CD1c-positive myeloid dendritic cell (primary cell): ENCODE measurements around the gene ZNF804B.
"Not testable (repeated sequence)": the region's sequence is repeated elsewhere in the genome, so short reads cannot be mapped to it uniquely, and the experiment has no call there.

Source experiments
- DNase-seq: peaks from one replicate; pipeline ENCODE4 v3.0.0-alpha.2; 2016; ENCODE audit errors: extremely low spot score

The ZNF804B gene

DNA sequence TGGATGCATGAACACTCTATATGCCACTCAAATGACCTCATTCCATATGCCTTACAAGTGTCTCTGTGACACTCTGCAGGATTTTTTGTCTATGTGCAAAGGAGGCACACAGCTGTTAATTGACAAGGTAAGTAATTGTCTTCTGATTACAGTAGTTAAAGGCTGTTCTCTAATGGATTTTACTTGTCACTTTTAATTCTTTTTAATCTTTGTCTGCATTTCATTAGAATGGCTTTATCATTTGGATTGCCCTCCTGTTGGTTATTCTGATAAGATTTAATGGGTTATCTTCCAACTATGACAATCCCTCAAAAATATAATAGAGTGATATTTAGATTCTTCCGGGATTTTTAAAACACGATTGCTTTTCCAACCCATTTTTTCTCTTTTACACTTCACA, 326.1 kb downstream of the ZNF804B start:
- DNase-seq: no peak

DNA sequence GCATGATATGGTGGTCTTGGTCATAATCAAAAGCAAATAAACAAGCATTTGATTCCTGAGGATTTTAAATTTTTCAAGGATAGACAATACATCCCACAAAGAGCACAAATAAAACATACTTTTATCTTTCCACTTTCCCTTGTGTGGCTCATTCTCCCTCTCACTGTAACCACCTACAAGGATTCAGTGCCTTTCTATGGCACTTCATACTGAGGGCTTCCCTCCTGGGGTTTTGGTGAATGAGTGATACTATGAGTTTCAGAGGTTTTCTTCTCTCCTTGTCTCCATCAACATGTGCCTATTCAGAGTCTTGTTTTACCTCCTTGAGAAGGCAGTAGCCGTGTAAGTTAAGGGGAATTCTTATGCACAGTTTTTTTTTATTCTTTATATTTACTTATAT, 332.1 kb downstream of the ZNF804B start:
- no peak for DNase-seq

DNA sequence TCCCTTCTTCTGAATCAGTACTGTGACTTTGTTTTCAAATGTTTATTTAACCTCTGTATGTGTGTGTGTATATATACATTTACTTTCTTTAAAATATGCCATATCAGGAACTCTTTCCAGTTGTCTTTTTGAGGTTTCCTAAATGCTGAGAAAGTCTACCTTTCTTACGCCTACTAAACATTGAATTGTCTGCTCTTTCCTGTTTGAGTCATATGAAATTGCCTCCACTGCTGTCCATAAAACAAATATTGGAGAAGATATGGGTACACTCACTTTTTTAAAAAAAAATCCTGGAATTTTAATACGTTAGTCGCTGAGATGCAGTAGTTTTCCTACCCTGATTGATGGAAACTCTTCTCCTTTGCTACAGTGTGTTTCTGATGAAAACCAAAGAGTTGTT, 334.8 kb downstream of the ZNF804B start:
- no peak for DNase-seq

DNA sequence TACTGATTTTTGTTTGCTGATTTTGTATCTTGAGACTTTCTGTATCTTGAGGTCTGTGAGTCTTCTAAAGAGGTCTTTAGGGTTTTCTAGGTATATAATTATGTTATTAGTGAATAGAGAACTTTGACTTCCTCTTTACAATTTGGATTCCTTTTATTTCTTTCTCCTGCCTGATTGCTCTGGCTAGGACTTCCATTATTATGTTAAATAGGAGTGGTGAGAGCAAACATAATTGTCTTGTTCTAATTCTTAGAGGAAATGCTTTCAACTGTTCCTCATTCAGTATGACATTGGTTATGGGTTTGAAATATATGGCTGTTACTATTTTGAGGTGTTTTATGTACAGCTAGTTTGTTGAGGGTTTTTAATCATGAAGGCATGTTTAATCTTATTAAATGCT, 344.1 kb downstream of the ZNF804B start:
- no peak for DNase-seq

DNA sequence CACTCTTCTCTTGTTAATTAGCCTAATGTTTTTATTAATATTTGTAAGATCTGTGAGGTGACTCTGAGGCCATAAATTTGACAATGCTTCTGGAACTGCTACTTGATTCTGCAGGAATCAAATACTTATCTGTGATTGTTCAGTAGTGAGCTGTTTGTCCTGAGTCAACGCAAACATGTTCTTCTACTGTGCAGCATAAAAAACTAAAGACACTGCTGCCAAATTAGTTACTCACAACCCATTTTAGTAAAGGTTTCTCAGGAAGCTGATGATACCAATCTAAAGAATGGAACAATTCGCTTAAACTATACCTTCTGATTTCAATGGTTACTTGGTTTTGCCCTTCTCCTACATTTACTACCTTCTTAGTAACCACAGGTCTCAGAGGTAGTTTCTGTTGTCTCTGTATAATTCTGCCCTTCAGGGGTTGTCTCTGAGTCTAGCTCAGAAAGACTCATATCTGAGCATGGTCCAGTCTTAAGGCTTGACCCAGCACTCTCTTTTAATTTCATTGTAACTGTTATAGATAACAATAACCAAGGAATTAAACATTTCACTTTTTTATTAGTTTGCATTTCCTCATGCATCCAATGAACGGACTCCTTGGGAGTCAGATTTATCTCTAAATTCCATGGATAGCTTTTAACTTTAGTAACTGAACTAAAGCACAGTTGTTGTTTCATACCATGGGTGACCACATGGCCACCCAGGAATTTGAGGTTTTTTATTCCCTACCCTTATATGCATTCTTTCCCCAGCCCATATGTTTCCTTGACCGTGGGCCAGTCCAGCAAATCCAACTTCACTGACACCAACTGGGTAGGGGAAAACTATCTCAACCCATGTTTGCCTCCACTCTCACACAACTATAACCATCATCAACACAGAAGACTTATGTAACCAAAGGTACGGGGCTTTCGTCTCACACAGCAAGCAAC, 345.5 kb downstream of the ZNF804B start:
- no peak for DNase-seq

DNA sequence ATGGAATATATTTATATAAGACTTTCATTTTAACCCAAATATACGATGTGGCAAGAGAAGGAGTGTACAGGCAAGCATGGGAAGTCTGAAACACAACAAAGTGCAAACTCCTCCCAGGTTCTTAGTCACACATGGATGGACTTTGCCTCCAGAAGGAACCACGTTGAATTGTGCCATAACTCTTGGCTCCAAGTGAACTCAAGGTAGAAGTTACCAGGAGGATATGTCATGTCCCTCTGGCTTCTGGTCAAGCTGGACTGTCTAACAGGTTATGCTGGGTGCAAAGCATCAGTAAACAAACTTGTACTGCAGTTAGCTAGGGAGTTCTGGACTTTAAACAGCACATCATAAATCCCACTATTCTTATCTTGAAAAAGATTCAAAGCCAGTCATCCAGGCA, 364.4 kb downstream of the ZNF804B start:
- DNase-seq: no peak

DNA sequence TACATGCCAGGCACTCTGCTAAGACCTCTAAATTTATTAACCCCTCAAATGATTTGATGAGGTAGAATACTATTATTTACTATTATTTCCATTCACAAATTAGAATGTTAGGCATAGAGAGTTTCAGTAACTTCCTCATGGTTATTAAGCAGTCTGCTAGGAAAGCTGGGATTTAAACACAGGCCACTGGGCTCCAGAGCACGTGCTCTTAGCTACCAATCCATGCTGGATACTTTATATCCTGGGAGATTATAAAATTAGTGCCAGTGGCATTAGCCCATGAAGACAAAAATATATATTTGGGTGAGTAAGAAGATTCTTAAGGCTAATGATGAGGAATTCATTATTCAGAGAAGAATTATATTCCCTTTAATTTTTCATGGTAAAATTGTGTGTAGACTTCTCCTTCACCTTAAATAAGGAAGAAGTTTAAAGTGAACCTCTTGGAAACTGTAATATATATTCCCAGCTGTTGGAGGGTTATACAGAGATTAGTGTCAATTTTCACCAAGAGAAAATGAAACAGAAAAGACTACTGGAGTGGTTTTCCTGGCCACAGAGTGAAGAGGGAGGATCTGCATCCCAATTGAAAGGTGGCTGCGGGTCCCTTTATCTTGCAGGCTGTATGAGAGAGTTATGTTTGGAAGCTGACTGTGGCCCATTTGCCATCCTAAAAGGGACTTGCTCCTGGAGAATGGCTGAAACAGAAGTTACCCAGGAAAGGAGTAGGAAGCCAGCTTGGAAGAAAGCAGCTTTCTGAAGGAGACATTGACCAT, 370.3 kb downstream of the ZNF804B start:
- DNase-seq: no peak

DNA sequence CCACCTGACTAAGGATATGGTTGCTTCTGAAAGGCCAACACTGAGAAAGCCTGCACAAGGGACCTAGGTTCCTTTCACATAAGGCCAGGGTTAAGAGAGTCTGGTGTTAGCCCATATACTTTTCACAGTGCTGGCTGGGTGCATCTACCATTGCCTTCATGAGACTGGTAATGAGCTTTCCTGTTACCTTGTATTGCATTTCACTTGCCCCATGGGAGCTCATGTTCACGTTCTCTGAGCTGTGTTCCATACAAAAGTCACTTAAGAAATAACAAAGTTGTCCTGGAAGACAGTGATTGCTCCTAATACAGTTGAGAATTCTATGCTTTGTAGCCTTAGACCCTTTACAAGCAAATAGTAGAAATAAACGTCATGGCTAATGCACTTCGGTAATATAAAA, 373.9 kb downstream of the ZNF804B start:
- no peak for DNase-seq

DNA sequence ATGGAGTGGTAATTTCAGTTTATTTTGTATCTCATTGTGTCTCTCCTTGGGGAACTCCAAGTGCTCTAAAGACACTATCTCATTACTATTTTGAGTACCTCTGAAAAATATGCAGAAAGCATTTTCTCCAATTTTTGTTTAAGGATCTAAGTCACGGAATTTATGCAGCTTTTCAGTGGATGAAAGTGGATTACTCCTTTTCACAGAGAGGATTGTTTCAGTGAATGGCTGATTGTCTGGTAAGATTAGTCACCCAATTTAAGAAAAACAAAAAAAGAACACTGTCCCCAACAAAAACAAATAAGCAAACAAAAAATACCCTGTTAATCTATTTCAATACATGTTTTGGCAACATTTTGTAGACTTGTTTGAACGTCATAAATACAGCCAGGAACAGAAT, 374.3 kb downstream of the ZNF804B start:
- no peak for DNase-seq

DNA sequence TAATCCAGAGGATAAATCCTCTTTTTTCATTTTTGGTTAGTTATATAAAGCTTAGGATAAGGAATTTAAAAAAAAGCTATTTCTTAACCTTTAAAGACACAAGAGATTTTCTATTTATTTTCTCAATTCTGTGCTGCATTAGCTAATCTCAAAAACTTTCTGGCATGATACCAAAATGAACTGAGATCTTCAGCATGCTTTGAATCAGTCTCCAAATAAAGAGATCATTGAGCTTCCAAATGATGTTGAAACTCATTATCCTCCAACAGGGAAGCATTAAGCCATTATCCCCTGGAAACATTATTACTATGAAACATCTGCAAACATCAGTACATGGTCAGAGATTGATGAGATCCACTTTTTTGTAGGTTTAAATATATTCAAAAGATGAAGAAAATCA, 386.3 kb downstream of the ZNF804B start:
- DNase-seq: no peak

DNA sequence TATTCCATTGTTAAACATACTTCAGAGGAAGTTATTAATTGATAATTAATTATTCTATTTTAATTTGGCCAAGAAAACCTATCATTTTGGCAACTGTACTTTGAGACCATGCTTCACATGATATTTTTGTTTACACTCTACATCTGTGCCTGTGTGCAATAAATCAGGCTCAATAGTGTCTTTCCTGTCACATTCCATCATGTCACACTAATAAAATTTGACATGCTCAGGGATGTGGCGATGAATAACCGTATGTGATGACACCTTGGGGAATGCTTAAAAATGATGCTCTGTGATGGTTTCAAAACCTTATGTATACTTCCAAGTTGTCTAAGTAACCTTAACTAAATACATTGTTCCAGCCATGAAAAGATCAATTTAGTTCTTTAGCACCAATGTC, 400.6 kb downstream of the ZNF804B start:
- no peak for DNase-seq

DNA sequence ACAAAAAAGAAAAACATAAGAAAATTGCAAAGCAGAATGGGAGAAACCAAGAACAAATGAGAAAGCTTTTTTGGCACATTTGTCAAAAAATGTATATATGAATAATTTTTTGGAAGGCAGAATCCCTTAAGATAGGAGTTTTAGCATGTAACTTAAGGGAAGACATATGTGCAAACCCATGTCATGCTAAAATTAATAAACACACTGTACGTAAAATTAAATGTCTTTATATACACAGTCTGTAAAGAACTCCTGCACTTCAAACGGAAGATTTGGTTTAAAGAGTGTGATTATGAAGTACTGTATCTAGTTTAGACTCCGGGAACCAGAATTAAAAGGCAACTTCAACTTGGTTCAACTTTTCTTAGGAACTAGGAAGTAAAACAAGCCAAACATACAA, 405.9 kb downstream of the ZNF804B start:
- DNase-seq: no peak

DNA sequence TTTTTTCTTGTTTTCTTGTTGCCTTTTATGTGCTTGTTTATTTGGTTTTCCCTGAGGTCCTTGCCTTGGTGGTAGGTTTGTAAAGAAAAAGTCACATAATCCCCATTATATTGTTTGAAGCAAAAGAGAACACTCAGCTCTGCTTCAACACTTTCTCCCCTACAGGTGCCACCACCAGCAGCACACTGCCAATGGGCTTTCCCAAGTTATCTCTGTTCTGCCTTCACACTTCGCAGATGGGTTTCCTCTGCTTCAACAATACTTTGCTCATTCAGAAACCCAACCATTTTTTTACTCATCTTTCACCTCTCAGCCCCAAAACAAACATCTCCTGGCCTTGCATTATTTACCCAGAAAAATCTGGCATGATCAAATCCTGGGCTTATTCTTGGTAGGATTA, 411.1 kb downstream of the ZNF804B start:
- DNase-seq: no peak

DNA sequence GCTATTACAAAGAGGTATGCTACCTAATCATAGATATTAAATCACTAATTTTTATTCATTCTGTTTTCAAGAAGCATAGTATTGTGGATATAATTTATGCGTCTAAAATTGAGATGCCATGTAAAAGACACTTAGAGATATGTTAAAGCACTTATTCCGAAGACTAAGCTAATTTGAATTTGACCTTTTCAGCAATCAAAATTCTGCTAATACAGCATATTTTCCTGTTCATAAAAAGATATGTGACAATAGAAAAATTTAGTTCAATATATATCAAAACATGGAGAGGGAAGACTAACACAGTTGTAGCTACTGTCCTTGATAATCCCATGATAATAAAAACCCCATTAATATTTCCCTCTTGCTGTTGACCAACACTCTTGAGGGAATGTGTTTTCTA, 422.6 kb downstream of the ZNF804B start:
- DNase-seq: no peak

DNA sequence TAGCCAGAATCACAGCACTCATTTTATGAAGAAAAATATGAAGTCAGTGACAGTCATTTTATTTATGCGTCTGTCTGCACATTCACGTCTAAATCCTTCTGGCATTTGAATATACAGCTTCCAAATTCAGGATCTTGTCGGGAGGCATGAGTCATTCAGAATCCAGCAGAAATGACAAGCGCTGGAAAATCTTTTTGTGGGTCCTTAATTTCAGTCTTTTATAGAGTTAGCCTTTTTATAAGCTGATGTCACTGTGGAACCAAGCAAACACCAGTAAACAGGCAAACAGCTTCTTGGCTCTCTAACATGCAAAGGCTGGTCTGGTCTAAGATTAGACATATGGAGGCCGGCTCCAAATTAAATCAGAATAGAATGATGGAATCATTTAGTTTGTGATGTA, 424.2 kb downstream of the ZNF804B start:
- DNase-seq: no peak

DNA sequence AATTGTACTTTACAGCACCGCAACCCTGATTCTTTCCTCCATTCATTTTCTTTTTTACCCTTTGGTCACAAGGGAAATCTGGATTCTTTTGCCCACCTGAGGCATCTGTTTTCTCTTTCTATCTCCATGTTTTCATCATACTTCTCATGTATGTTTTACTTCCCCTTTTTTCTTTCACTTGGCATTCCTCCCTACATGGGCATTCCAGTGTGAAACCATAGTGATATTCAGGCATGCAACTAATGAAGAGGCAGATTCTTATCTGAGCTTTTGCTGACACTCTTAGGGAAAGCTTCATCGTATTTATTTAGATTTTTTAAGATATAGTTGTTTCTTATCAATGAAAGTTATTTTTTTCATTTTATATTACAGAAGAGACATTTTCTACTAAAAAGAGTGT, 441.3 kb downstream of the ZNF804B start:
- DNase-seq: no peak

DNA sequence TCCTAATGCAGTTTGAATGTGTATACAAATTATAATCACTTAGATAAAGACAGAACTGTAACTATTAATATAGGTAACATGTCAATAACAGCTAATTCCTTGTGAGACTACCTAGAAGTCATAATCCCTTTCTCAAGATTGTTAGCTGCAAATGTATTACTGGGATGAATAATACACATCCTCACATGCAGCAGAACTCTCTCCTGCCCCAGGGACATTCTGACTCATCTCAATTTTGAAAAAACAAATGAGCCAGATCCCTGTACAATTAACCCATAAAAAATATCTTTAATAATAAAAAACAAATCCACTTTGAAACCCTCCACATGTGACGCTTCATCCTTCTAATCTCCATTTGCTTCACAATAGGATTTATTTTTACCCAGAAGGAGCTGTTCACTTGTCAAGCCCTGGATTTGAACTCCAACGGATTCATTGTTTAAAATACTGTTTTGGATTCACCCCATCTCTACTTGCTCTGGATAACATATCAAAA, 464.4 kb downstream of the ZNF804B start:
- no peak for DNase-seq

DNA sequence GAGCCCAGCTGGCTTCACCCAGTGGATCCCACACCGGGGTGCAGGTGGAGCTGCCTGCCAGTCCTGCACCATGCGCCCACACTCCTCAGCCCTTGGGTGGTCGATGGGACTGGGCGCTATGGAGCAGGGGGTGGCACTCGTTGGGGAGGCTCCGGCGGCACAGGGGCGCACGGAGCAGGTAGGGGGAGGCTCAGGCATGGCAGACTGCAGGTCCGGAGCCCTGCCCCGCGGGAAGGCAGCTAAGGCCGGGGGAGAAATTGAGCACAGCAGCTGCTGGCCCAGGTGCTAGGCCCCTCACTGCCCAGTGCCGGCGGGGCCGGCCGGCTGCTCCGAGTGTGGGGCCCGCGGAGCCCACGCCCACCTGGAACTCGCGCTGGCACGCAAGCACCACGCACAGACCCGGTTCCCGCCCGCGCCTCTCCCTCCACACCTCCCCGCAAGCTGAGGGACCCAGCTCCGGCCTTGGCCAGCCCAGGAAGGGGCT, 469.2 kb downstream of the ZNF804B start:
- DNase-seq: not testable (repeated sequence)

DNA sequence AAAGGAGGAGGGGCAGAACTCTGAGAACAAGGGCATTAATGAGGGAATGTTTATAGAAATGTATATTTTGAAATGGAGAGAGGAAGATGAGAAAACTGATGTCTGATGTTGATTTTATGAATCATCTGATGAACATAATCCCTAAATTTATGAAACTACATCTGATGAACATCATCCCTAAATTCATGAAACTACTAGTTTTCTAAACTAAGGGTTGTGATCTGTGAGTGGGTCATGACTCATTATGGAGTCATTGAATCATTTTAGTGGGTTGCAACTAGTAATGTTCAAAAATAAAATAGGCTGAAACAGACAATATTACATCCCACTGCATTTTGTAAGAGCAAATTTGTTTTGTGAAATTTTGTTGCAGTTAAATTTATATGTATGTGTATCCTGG, 478.7 kb downstream of the ZNF804B start:
- no peak for DNase-seq

DNA sequence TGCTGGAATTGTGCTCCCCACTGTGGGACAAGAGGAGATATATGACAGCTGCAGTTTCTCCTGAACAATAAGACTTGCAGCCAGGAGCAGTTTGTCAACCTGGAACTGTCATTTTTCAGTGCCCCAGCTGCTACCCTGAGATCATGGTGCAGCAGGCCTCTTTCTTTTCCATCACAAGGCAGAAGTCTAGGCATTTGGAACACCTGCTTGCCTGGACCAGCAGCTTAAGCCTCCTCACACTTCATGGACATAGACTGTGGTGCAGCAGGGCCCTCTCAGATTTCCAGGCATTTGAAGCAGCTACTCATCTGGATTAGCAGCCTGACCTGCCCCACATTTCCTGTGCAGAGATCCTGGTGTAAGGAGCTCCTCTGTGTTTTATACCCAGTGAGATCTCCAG, 486.7 kb downstream of the ZNF804B start:
- no peak for DNase-seq

DNA sequence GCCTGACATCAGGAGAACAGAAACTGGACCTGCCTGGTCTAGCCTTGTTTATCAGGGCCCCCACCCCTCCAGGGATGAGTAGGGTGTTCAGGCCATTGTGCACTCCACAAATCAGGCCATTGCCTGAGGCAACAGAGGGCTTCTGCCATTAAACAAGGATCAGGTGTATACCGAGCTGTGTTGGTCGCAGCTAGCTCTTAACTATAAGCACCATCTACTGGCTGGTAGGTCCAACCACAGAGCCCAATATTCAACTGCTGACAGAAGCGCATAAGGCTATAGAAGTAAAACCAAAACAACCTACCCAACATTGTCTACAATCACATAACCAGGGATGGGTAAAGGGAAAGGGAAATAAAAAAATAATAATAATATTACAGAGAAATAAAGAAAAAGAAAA, 487.7 kb downstream of the ZNF804B start:
- DNase-seq: no peak

DNA sequence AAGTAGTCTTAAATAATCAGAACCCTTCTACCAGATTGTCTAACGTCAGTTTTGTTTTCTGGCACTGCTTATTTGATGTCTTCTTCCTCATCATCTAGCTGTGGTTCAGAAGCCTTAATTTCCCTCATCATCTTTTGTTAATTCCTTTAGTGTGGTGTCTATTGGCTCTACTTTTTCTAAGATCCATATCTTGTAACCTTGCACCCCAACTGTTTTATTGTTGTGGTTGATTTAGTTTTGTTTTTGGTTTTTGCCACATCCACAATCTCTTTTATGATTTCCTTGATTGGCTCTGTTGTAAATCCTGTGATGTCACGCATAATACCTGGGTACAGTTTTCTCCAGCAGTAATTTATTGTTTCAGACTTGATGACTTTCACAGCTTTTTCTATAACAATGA, 499.6 kb downstream of the ZNF804B start:
- DNase-seq: no peak

DNA sequence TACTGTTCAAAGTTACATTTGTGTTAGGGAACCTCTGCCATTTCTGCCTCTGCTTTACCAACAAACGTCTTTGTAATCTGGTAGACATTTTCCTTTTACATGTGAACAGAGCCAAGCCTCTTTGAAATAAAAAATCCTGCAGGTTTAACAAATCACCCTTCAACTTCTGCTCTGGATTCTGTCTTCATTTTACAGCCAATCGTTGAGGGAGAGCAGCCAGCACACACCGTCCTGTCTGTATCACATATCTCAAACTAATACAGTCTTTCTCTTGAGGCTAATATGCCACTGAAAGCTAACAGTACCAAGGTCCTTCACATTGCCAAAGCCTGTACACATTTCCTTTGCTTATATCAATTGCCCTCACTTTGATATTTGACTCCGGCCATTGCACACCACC, 504.6 kb downstream of the ZNF804B start:
- no peak for DNase-seq
